ENCODE data around the gene CNNM1.

GRCh38 chr10:99290306-99290705 lies 38.9 kb upstream of the CNNM1 start:
- no peak for TF ChIP-seq EZH2 (IDR thresholded peaks at IDR 0.05; ENCODE audit: insufficient read depth, poor library complexity, severe bottlenecking)
- no peak for TF ChIP-seq EZH2phosphoT487 (IDR thresholded peaks at IDR 0.05; ENCODE audit: insufficient read depth, low read depth)
